ENCODE measurements around the gene PTPRF.
"Not testable (repeated sequence)": the region's sequence is repeated elsewhere in the genome, so short reads cannot be mapped to it uniquely, and the experiment has no call there.

Gene PTPRF

GRCh38 chr1:43538143-43538487, 7.4 kb downstream of the PTPRF start:
- no peak for DNase-seq (ENCODE audit: low spot score)

DNA sequence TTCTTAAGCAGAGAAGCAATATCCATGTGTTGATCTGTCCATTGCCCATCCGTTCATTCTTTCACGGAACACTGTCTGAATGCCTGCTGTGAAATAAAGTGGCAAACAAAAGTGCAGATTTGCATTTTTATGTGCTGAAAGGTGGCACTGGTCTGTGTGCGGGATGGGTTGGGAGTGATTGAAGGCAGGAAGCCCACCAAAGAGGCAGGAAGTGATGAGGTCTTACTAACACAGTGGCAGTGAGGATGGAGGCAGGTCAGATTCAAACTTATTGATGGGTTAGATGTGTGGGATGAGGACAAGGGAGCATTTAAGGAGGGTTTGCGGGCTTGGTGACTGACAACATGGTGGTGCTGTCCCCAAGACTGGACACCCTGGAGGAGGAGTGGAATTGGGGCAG, 8.3 kb downstream of the PTPRF start:
- no peak for DNase-seq (ENCODE audit: low spot score)

GRCh38 chr1:43539726-43540434, 9.2 kb downstream of the PTPRF start:
- no peak for DNase-seq (ENCODE audit: low spot score)

DNA sequence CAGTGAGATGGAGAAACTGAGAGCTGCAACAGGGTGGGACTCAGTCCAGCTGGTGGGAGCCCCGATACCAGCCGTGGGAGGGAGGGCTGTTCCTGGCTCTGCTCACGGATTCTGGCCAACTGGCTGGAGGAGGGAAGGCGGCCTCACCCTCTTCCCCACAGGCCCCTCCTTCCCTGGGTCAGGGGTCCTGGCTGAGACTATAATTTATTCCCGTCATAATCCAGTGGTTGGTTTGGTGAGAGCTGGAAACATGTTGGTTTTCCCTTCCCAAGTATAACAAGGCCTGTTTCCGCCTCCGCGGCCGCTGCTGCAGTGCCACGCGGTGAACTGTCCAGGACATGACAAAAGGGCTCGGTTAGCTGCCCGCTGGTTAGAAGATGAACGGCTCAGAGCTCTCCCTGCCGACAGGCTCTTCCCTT, 10.0 kb downstream of the PTPRF start:
- DNase-seq (ENCODE audit: low spot score), result no peak

- no peak for DNase-seq (ENCODE audit: low spot score)
Measured at GRCh38 chr1:43541141-43541540, 10.5 kb downstream of the PTPRF start.

DNA sequence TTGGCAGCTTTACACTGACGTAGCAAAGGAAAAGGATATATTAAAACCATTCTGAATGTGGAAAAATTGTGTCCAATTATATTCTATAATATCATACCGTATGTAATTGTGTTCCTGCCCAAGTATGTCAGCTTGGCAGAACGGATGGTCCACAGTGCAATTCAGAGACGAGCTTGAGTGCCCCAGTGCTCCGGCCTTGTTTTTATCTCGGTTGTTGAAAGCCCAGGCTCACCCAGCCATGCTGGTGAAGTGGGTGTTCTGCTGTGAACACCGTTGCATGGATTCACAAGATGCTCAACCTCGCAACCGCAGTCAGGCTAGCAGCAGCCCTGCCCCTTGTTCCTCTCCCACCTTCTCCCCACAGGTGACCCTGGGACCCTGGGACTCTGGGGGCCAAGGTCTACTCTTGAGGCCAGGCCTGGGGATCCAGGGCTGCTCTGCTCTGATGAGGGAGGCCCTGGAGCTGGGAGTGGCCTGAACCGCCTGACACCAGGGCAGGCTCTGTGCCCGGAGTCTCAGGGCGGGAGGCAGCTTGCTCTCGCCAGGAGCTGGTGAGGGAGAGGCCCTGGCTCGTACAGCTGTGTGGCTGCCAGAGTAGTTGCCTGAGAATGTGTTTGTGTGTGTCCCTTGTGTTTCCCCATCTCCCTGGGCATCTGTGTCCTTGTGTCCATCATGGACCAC, 11.2 kb downstream of the PTPRF start:
- peak; percentile 68 for DNase-seq (ENCODE audit: low spot score)

- no peak for DNase-seq (ENCODE audit: low spot score)
Measured at GRCh38 chr1:43542527-43543458, 12.1 kb downstream of the PTPRF start.

DNA sequence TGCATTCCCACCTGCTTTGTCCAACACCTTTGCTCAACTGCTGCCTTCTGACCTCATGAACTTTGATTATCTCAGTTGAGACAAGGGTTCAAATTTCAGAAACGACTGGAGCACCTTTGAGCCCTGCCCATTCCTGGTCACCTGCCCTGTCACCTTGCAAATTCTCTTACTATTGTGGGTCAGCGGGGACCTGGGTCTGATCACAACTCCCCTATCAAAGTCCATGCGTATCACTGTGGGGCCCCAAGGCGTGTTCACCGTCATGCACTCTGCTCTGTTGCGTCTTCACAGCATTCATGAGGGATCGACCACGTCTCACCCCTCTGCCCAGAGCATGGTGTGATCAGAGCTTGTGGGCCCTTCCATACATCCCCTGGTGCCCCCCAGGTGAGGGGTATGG, 12.9 kb downstream of the PTPRF start:
- DNase-seq (ENCODE audit: low spot score), result no peak

- DNase-seq (ENCODE audit: low spot score), result no peak
Measured at GRCh38 chr1:43545339-43545694, 14.6 kb downstream of the PTPRF start.

DNA sequence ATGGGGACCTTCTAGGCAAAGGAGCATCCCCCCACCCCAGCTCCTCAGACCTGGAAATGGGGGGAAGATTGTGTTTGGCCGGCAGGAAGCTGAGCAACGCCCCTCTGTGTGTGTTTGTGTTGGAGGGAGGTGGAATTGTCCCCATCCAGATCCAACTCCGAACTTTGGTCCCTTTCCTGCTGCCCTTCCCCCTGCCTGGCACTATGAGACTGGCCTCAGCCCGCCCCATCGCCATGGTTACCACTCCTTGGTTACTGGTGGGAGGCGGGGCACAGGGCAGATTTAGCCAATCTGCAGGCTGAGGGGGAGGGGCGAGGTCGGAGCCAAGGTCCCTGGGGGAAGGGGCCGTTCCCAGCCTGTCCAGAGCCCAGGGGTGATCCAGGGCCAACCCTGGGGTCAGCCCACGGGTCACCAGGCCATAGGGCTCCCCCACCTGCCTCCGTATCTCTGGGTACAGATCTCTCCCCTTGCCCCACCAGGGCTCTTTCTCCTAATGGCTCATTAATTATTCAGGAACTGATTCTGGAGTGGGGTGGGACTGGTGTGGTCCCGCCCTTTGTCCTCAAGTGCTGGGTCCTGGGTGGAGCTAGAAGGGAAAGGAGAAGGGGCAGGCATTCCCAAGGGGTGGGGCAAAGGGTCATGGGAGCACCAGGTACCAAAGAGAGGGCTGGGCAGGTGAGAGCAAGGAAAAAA, 15.2 kb downstream of the PTPRF start:
- peak; percentile 70 for DNase-seq (ENCODE audit: low spot score)

- no peak for DNase-seq (ENCODE audit: low spot score)
Measured at GRCh38 chr1:43546388-43547100, 15.9 kb downstream of the PTPRF start.

DNA sequence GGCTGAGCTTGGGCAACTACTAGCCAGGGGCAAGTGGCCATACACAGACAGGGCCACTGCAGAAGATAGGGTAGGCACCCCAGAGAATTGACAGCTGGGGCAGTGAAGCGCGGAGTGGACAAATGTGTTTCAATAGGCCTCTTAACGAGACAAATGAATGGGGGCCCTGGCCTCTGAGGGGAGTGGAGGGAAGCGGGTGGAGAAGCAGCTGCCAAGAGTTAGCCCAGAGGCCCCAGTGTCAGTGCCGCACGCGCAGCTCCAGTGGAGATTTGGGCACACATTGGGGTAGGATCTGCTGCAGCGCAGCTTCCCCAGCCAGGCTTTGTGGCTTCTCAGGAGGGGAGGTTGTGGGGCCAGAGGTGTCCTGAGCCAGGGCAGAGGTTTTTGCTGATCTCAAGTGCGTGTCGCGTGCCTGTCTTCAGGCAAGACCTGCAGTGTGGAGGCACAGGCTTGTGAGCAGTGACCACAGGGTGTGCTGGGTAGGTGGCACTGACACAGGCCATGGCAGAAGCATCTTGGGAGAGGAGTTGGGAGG, 16.9 kb downstream of the PTPRF start:
- no peak for DNase-seq (ENCODE audit: low spot score)

DNA sequence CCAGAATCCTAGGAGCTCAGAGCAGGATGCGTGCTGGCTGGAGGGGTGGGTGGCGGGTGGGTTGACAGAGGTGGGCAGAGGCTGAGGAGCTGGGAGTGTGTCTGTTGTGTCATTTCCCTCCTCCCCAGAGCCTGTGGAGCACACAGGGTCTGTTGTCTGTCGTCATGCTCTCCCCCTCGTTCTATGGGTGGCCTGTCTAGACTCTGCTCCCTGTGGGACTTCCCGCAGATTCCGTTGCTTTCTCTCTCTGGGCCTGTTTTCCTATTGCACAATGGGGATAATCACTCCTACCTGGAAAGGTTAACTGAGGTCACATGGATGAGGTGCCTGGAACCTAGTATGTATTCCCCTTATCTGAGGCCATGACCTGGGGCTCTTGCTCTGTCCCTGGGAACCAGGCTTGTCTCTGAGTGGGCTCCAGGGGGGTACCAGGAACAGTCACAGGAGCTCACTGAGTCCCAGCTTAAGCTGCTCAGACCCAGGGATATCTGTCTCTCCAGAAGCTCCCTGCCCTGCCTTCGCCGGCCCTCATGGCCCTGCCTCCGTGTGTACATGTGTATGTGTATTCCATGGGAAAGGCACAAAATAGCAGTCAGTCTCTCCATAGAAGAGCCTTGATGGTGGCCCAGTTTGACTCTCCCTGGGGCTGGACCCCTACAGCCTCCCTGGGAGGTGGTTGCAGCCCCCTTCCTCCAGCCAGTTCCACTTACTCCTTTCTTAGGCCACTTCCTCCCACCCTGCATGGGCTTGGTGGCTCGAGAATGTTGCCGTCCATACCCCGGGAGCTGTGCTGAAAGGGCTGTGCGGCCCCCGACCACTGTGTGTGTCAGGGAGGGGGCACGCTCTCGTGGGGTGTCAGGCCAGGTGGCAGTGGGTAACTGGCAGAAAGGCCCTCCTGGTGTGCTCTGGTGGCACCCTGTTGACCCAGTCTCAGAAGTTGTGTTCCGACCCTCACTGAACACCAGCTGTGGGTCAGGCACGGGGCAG, 17.9 kb downstream of the PTPRF start:
- DNase-seq (ENCODE audit: low spot score), result no peak

GRCh38 chr1:43549394-43549793, 18.7 kb downstream of the PTPRF start:
- not testable (repeated sequence) for DNase-seq (ENCODE audit: low spot score)

DNA sequence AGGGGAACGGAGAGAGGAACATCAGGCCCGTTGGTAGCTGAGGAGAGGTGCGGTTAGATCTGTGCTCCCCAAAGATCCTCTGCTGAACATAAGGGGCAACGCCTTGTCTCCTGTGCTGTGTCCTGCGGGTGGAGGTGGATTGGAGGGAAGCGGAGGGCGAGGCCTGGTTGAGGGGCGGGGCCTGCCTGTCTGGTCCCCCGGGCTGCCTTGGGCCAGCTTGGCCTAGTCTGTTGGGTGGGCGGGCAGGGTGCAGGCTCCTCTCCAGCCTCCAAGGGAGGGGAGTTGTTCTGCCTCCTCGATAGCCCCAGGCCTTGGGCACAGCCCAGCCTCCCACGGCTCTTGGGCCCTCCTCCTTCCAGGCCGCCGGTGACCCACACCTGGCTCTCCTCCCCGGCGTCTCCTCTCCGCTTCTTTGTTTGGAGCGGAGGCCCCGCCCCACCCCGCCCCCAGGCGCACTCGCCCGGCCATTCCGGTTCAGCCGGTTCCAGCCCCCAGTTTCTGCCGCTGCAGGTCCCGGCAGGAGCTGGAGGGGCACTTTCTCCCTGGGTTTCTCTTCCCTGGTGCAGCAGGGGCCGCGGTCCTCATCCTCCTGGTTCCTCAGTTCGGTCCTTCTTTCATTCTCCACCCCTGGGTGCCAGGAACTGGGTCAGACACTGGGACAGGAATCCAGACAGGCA, 19.4 kb downstream of the PTPRF start:
- no peak for DNase-seq (ENCODE audit: low spot score)

- DNase-seq (ENCODE audit: low spot score), result no peak
Measured at GRCh38 chr1:43550598-43551246, 20.0 kb downstream of the PTPRF start.

DNA sequence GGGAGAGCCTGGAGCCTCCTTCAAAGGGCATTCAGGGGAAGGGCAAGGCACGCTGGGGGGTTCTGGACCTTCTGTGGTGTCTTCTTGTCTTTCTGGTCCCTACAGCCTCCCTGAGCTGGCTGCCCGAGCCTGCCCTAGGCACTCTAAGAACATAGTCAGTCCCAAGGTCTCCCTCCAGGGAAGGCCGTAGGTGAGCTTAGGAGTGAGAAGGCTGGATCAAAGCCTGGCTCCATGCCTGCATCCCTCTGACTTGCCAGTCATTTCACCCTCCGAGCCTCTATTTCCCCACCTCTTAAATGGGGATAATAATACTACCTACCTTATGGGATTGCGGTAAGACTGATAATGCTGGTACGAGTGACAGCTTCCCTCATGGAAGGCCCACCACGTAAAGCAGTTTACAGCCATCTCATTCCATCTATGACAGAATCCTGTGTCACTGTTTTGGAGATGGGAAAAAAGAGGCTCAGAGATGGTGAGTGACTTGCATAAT, 20.8 kb downstream of the PTPRF start:
- no peak for DNase-seq (ENCODE audit: low spot score)

GRCh38 chr1:43552059-43552742, 21.5 kb downstream of the PTPRF start:
- DNase-seq (ENCODE audit: low spot score), result no peak
